Fibroblast of the aortic adventitia (primary cell): ENCODE measurements around the gene MUCL1. TPM values are rescaled to one million over a fixed set of nuclear protein-coding genes. Genes with fewer than 3 reads are reported as not detected.

Experiments
- DNase-seq: peaks from one replicate; pipeline ENCODE4 v3.0.0-alpha.2; 2010; ENCODE audit warnings: low read depth
- H3K4me3 ChIP-seq: 2 replicates; pipeline ENCODE4 v1.5.1; 2011; ENCODE audit warnings: low read depth, mild to moderate bottlenecking, control low read depth, low read length, moderate library complexity
- total RNA-seq: library from RNA; depleted of rRNA; stranded (reverse); fragments of >200 nt; gene quantifications from 2 replicates; pipeline ENCODE4 v1.2.3, GENCODE V29; 2012; ENCODE audit warnings: low replicate concordance
- TF ChIP-seq, protein P1 (sequence below): IDR thresholded peaks from 2 replicates; pipeline ENCODE4 v1.5.1; 2011; ENCODE audit warnings: mild to moderate bottlenecking, low read length, control low read depth, inconsistent platforms; ENCODE audit not compliant: insufficient read depth

MUCL1 gene
- total RNA-seq, 1 donor = not detected

GRCh38 chr12:54890339-54890738, 36.0 kb downstream of the MUCL1 start:
- DNase-seq = no peak
- no peak overlapping the region for H3K4me3 ChIP-seq
- TF ChIP-seq, protein P1, sequence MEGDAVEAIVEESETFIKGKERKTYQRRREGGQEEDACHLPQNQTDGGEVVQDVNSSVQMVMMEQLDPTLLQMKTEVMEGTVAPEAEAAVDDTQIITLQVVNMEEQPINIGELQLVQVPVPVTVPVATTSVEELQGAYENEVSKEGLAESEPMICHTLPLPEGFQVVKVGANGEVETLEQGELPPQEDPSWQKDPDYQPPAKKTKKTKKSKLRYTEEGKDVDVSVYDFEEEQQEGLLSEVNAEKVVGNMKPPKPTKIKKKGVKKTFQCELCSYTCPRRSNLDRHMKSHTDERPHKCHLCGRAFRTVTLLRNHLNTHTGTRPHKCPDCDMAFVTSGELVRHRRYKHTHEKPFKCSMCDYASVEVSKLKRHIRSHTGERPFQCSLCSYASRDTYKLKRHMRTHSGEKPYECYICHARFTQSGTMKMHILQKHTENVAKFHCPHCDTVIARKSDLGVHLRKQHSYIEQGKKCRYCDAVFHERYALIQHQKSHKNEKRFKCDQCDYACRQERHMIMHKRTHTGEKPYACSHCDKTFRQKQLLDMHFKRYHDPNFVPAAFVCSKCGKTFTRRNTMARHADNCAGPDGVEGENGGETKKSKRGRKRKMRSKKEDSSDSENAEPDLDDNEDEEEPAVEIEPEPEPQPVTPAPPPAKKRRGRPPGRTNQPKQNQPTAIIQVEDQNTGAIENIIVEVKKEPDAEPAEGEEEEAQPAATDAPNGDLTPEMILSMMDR = no peak

DNA sequence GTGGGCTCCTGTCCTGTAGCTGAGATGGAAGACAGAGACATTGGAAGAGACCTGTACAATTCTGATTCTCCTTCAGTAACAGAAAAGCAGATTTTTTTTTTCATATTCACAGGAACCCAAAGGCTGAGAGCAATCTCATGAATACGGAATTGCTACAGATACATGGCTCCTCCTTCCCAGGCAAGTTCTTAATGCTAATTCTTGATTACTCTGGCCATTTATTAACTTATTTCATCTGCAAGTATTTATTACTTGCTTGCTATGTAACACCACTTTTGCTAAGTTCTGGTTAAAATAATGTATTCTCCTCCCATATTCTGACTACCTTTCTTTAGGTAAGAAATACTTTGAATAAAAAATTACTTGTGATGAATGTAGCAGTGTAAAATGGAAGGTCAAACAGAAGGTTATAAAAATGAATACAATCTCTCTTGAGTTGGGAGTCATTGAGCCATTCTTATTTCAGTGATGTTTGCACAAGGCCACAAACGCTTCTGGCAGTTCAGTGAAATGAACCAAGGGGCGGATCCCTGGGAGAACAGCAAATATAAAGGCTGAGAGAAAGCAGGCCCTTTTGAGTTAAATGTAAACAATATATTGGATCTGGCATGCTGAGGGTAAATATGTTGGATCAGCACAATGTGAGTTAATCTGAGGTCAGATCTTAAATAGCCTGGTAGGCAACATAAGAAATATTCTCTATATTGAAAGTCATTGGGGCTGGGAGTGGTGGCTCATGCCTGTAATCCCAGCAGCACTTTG, 37.6 kb downstream of the MUCL1 start:
- no peak for DNase-seq
- H3K4me3 ChIP-seq = no peak overlapping the region
- TF ChIP-seq, protein P1 = no peak

Other genes with a start within 250 kb of the MUCL1 start
- not detected in 2 replicates for gene LACRT, start 219.6 kb upstream of the MUCL1 start, total RNA-seq
- not detected in 2 replicates for gene DCD, start 206.2 kb upstream of the MUCL1 start, total RNA-seq
- not detected in 2 replicates for gene TESPA1, start 130.2 kb downstream of the MUCL1 start, total RNA-seq
- gene NEUROD4, start 165.5 kb downstream of the MUCL1 start, total RNA-seq = not detected in 2 replicates